HepG2 (cell line): ENCODE results near the gene PLCG2. TPM values are rescaled to one million over a fixed set of nuclear protein-coding genes. Genes with fewer than 3 reads are reported as not detected.

ENCODE experiments used
- CREB1 ChIP-seq, 2 experiments: fragments of 450-650 bp in 1 of 2; IDR thresholded peaks; 2 replicates each; pipeline ENCODE4 v1.6.1; 2016 to 2017; ENCODE audit warnings: control low read depth in 1 of 2, mild to moderate bottlenecking in 1 of 2, missing compliant biosample characterization in 1 of 2, missing genetic modification characterization in 1 of 2
- DPF2 ChIP-seq: sonication (generic); formaldehyde crosslinking; IDR thresholded peaks from 2 replicates; pipeline ENCODE4 v1.4.0; 2020; ENCODE audit warnings: mild to moderate bottlenecking, low read depth, missing genetic modification reagents, borderline replicate concordance
- EED ChIP-seq: sonication (generic); formaldehyde crosslinking; IDR thresholded peaks from 2 replicates; pipeline ENCODE4 v1.5.0; 2020; ENCODE audit warnings: mild to moderate bottlenecking, missing genetic modification reagents
- GZF1 ChIP-seq: sonication (generic); formaldehyde crosslinking; IDR thresholded peaks from 2 replicates; pipeline ENCODE4 v1.5.1; 2020; ENCODE audit warnings: mild to moderate bottlenecking, missing genetic modification reagents
- HMG20A ChIP-seq: IDR thresholded peaks from 2 replicates; pipeline ENCODE4 v1.6.1; 2016; ENCODE audit warnings: borderline replicate concordance
- HNF1A ChIP-seq, 2 experiments: sonication (generic) in 1 of 2; formaldehyde crosslinking in 1 of 2; IDR thresholded peaks; 2 replicates each; pipeline versions ENCODE4 v1.4.0 to v1.6.1; 2016 to 2020; ENCODE audit warnings: borderline replicate concordance in 1 of 2, low read depth in 1 of 2, mild to moderate bottlenecking in 1 of 2, missing genetic modification reagents in 1 of 2
- KAT8 ChIP-seq: IDR thresholded peaks from 2 replicates; pipeline ENCODE4 v1.6.1; 2016; ENCODE audit warnings: missing genetic modification reagents, missing compliant biosample characterization
- NFE2 ChIP-seq: sonication (generic); formaldehyde crosslinking; IDR thresholded peaks from 2 replicates; pipeline ENCODE4 v1.4.0; 2020; ENCODE audit warnings: missing genetic modification reagents
- NFKBIZ ChIP-seq: IDR thresholded peaks from 2 replicates; pipeline ENCODE4 v1.6.1; 2018; ENCODE audit warnings: missing genetic modification reagents, missing compliant biosample characterization
- PBX2 ChIP-seq: IDR thresholded peaks from 2 replicates; pipeline ENCODE4 v1.6.1; 2016; ENCODE audit warnings: control low read depth
- PCBP1 ChIP-seq: fragments of 200-400 bp; formaldehyde crosslinking; IDR thresholded peaks from 2 replicates; pipeline ENCODE4 v1.6.1; 2017; ENCODE audit warnings: mild to moderate bottlenecking, low read depth, low read length, borderline replicate concordance
- SMC3 ChIP-seq: IDR thresholded peaks from 2 replicates; pipeline ENCODE4 v1.6.1; 2011; ENCODE audit warnings: low read length, improper control_type of control experiment
- SP140L ChIP-seq: sonication (generic); formaldehyde crosslinking; IDR thresholded peaks from 2 replicates; pipeline ENCODE4 v1.4.0; 2020; ENCODE audit warnings: missing genetic modification reagents, borderline replicate concordance
- STAG1 ChIP-seq: sonication (generic); formaldehyde crosslinking; IDR thresholded peaks from 2 replicates; pipeline ENCODE4 v1.4.0; 2020; ENCODE audit warnings: missing genetic modification reagents
- THRA ChIP-seq: sonication (generic); formaldehyde crosslinking; IDR thresholded peaks from 2 replicates; pipeline ENCODE4 v1.4.0; 2020; ENCODE audit warnings: missing genetic modification reagents, borderline replicate concordance
- WIZ ChIP-seq: sonication (generic); formaldehyde crosslinking; IDR thresholded peaks from 2 replicates; pipeline ENCODE4 v1.5.1; 2020; ENCODE audit warnings: mild to moderate bottlenecking, missing genetic modification reagents
- ZNF331 ChIP-seq: sonication (generic); formaldehyde crosslinking; IDR thresholded peaks from 2 replicates; pipeline ENCODE4 v1.4.0; 2020; ENCODE audit warnings: missing genetic modification reagents
- ZNF430 ChIP-seq: sonication (generic); formaldehyde crosslinking; IDR thresholded peaks from 2 replicates; pipeline ENCODE4 v1.9.0; 2021; ENCODE audit warnings: mild to moderate bottlenecking, missing genetic modification reagents
- ZNF670 ChIP-seq: sonication (generic); formaldehyde crosslinking; IDR thresholded peaks from 2 replicates; pipeline ENCODE4 v1.8.0; 2022; ENCODE audit warnings: mild to moderate bottlenecking, missing genetic modification reagents, borderline replicate concordance
- polyA plus RNA-seq, 8 experiments: library from polyadenylated mRNA; depleted of rRNA in 3 of 8; stranded (reverse) in 7 of 8; unstranded in 1 of 8; fragments of >200 nt; fragmentation: Illumina TruSeq in 4 of 8; extraction: Trizol in 4 of 8; gene quantifications; 2 replicates each; pipeline versions ENCODE4 v1.2.1 to v1.2.3, GENCODE V29; 2011 to 2016; ENCODE audit warnings: low read depth in 4 of 8, missing spikeins in 1 of 8, mixed read lengths in 1 of 8; ENCODE audit not compliant: insufficient read depth in 1 of 8
- total RNA-seq, 5 experiments: library from RNA; depleted of rRNA; stranded (reverse); fragments of >200 nt; fragmentation: Illumina TruSeq; extraction: Trizol; gene quantifications; 2 replicates each; pipeline ENCODE4 v1.2.3, GENCODE V29; 2016; ENCODE audit warnings: low read depth in 1 of 5
- TF ChIP-seq, protein P1 (sequence below): sonication (generic); formaldehyde crosslinking; IDR thresholded peaks from 2 replicates; pipeline ENCODE4 v1.8.1; 2023; ENCODE audit warnings: mild to moderate bottlenecking, moderate library complexity, missing genetic modification reagents

Gene PLCG2
- total and polyA plus RNA-seq, 2 of the 13 experiments (the other 11 are each of a cell fraction or from before 2014, with no cell fraction given), result 0.13 to 0.18 TPM

GRCh38 chr16:81737885-81738536 lies 41.1 kb upstream of the PLCG2 start (continued):
- TF ChIP-seq GZF1 (CRISPR knock-in tag) (no peak), ZNF670 (no peak), HNF1A (IDR thresholded peaks at IDR 0.05; ENCODE audit: low read depth) (no peak), HNF1A (CRISPR knock-in tag; IDR thresholded peaks at IDR 0.05; ENCODE audit: borderline replicate concordance) (no peak), NFKBIZ (CRISPR knock-in tag) (no peak), WIZ (CRISPR knock-in tag) (no peak), SP140L (no peak), ZNF430 (CRISPR knock-in tag) (no peak), CREB1 (IDR thresholded peaks at IDR 0.05) (no peak), CREB1 (CRISPR knock-in tag; IDR thresholded peaks at IDR 0.05) (no peak), KAT8 (0 out of 2 replicates have a peak, but pooled peaks have one; percentile 44), HMG20A (CRISPR knock-in tag) (peak; percentile 30; the same call in 1 of the 2 replicates), EED (CRISPR knock-in tag) (no peak), THRA (CRISPR knock-in tag) (0 out of 2 replicates have a peak, but pooled peaks have one; percentile 18), ZNF331 (peak; percentile 33; the same call in 1 of the 2 replicates), STAG1 (peak; percentile 98), NFE2 (CRISPR knock-in tag) (no peak), SMC3 (peak; percentile 83), PBX2 (CRISPR knock-in tag) (no peak), PCBP1 (no peak), DPF2 (CRISPR knock-in tag) (no peak)
- TF ChIP-seq, protein P1, sequence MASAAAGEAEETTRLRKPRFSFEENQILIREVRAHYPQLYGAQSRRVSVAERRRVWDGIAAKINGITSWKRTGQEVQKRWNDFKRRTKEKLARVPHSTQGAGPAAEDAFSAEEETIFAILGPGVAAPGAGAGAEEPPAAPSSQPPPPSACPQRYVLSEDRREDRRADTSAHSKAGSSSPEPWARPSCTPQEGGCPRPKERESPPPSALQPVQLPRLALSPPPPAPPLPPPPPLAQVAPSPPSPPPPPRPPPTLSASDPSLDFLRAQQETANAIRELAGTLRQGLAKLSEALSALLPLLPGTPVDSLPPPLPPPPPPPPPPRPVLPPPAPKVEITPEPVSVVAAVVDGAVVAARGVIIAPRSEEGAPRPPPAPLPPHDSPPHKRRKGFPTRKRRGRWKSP (CRISPR knock-in tag), result no peak
